ENCODE measurements around the gene NDUFB4. TPM values are rescaled to one million over a fixed set of nuclear protein-coding genes. Genes with fewer than 3 reads are reported as not detected.
"Not testable (repeated sequence)": the region's sequence is repeated elsewhere in the genome, so short reads cannot be mapped to it uniquely, and the experiment has no call there.

The NDUFB4 gene
- total RNA-seq, 1 donor from 2014 or later: 121 TPM

DNA sequence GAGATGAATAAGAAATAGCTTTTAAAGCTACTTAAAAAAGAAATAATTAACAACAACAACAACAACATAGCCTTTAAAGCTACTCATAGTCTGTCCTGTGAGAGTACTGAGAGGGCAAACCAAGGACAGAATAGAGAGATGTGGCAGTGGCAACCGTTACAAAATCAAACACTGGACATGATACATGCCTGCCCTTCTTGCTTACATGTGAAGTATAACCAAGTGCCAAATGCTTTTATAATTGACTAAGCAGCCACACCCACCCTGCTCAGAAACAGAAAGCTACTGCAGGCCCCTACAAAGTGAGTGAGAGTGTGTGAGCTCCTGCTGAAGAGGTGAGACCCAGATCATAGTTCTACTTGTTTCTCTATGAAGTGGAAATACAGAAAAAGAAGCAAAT, 38.4 kb downstream of the NDUFB4 start:
- intact Hi-C loops (cut with micrococcal nuclease): no loop called here

DNA sequence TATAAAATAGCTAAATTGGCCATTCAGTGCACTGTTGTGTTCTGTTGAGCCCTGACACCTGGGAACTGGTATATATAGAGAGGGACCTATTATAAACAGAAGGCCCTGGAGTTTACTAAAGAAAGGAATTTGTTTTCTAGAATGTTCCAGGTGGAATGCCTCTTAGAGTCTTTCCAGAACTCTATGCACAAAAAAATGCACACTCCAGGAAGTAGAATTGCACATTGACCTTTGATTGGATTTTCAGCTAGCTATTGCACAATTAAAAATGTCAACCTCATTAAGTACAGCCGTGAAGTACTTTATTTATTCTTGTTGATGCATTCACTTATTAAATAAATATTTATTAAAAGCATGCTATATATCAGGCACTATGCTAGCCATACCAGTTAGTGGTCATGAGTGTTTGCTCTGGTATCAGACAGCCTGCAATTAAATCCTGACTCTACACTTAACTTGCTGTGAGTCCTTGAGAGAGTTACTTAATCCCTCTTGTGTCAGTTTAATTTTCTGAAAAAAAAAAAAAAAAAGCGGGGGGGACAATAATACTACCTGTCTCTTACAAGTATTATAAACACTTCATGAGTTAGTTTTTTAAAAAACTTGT, 40.8 kb downstream of the NDUFB4 start:
- intact Hi-C loops (cut with micrococcal nuclease): no loop called here

DNA sequence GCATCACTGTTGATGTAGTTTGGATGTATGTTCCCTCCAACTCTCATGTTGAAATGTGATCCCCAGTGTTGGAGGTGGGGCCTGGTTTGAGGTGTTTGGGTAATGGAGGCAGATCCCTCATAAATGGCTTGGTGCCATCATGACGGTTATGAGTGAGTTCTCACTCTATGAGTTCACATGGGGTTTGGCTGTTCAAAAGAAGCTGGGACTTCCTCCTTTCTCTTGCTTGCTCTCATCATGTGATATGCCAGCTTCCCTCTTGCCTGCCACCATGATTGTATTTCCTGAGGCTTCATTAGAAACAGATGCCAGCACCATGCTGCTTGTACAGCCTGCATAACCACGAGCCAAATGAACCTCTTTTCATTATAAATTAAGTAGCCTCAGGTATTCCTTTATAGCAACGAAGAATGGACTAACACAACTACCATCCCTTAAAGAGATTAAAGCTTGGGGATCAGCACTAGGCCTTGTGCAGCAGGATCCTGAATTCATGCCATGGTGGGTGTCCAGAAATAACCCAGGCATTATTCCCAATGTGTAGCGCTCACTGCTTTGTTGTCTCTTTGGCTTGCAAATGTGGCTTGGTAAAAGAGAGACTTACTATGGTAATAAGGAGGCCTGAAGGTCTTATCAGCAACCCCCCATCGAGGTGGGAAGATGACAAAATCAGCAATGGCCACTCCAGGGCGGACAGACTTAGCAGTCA, 41.9 kb downstream of the NDUFB4 start:
- intact Hi-C loops (cut with micrococcal nuclease): no loop called here

DNA sequence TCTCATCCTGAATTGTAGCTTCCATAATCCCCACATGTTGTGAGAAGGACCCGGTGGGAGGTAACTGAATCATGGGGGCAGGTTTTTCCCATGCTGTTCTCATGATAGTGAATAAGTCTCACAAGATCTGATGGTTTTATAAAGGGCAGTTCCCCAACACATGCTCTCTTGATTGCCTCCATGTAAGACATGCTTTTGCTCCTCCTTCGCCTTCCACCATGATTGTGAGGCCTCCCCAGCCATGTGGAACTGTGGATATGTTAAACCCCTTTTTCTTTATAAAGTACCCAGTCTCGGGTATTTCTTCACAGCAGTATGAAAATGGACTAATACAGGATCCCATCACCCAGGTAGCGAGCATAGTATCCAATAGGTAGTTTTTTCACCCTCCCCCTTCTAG, 42.7 kb downstream of the NDUFB4 start:
- intact Hi-C loops (cut with micrococcal nuclease): not testable (repeated sequence)

DNA sequence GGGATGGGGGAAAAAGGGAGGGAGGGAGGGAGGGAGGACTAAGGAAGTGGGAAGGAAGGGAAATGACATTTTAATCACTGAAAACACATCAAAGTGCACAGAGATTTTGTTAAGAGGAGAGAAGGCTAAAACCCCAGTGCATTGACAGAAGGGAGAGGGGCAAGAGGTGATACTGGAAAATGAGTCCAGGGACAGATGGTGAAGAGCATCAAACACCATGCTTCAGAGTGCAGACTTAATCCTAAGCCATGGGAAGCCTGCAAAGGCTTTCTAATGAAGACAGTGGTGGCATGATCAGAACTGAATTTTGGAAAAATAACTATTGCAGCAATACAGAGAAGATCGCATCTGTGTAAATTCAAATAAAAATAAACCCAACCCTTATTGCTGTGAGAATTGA, 44.1 kb downstream of the NDUFB4 start:
- intact Hi-C loops (cut with micrococcal nuclease): no loop called here

DNA sequence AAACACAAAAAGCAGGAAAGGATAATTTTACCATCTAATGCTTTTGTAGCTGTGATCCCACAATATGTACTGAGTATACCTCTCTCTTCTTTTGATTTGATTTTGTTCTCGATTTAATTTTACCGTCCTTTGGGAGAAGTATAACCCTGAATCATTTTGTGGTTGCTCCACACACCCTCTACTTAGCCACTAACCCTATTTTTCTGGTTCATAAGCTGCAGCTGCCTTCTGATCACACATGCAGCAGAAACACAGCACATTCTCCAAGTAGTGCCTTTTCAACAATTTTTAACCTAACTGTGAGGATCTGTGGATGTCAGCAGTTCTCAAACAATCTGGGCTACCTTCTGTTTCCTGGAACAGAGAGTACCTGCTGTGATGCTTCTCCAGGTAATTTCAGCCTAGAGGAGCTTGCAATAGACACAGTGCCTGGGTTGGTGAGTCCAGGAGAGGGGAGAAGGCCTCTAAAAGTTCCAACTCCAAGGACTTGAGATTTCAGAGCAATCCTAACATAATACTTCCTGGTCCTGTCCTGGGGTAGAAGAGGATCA, 45.6 kb downstream of the NDUFB4 start:
- intact Hi-C loops (cut with micrococcal nuclease): no loop called here

DNA sequence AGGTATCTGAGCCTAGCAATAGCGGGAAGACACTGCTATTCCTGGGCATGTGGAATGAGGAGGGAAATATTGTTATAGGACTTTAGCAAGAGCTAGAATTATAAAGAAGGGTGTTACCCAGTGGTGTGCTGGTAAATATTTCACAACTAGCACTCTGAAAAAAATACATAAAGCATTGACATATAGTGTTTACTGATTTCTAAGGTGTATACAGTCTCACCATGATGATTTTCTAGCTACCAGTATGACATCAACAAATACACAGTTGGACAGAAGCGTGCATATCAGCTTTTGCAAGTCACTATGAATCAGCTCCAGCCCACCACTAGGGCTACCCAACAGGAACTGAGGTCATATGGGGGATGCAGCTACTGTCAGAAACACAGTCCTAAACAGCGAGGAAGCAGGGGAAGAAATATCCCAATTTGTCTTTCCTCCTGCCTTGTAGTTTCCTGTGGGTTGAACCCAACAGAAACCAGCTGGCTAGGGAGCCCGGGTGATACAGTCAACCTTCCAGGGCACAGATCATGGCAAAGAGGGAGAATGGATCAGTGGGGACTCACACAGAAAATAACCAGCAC, 46.3 kb downstream of the NDUFB4 start:
- intact Hi-C loops (cut with micrococcal nuclease): no loop called here

DNA sequence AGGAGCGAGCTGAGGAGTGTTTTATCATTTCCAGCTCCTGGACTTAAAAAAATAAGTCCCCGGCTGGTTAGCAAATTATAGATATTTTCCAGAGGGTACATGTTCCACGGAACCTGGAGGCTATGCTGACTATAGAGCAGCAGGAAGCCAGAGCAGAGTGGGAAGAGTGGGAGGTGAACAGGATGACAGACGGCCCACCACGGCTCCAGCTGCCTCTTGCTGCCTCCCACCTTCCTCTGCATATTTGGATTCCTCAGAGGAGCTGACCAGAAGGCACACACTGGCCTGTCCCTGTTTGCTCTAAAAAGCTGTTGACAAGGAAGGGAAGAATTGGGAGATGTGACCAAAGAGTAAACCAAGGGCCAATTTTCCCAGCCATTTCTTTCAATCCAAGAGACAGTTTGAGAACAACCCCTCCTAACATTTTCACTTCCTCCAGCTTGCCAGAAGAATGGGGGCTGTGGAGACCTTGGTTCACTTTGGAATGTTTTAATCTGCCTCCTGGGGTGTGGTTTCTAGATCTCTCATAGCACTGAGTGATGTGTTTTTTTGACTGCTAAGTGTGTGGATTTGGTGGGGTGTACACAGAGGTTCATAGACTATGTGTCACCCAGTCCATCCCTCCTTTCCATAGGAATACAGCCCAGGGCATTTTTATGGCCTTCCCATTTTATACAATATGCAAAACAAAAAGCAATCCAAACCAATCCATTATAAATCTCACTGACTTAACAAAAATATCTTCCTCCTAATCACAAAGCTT, 49.1 kb downstream of the NDUFB4 start:
- intact Hi-C loops (cut with micrococcal nuclease): no loop called here

DNA sequence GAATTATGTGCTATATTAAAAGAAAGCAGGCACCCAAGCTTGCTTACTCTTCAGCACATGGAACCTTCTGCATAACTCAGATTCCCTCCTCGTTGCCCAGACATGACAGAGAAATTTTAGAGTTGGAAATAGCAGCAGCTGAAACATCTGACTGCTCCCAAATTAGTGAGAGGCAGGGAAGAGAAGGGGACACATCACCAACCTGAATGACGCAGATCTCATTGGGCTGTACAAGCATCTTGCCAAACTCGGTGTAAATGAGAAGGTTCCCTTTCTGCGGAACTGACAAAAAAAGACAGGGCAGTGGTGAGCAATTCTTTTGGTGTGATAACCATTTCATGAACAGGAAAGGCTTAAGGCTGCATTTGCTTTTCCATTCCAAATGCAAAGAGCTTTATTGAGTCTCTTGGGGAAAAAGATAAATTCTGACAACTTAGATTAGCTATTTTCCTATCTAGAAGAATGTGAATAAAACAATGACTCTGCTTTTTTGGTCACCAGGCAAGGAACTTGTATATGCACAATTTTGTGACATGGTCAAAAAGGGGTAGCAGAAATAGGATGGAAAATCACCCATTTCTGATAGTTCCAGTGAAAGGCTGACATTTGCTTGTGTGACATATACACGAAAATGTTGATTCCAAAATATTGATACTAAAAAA, 50.8 kb downstream of the NDUFB4 start:
- intact Hi-C loops (cut with micrococcal nuclease): no loop called here

DNA sequence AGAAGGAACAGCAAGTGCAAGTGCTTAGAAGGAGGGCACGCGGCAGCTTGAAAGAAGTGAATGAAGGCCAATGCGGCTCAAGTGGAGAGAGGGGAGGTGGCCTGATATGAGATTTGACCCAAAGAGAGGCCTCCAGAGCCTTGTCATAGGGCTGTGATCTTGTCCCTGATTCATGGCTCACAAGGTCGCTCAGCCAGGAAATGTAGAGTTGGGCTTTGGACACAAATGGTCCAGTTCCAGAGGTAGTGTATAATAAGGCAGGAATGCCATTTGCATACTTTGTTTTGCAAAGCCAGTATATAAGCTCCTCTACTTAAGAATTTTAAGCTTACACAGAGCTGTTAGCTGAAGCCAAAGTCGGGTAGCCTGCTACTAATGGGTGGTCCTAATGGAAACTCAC, 52.2 kb downstream of the NDUFB4 start:
- intact Hi-C loops (cut with micrococcal nuclease): no loop called here

DNA sequence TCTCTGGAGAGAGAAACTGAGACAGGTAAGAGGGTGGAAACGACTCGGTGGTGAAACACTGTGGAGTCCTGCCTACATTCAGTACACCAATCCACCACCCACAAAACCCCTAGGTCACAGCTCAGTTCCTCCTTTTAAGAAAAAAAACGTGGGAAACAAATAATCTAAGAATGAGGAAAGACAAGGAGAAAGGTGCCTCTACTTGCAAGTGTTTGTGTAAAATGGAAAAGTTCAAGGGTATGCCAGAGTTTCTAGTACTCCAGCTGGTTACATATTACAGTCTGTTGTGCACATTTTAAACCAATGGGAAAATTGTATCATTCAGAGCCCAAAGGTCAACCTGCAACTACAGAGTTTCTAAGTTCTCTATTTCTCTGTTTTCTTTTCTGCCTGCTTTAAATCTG, 53.7 kb downstream of the NDUFB4 start:
- intact Hi-C loops (cut with micrococcal nuclease): no loop called here

DNA sequence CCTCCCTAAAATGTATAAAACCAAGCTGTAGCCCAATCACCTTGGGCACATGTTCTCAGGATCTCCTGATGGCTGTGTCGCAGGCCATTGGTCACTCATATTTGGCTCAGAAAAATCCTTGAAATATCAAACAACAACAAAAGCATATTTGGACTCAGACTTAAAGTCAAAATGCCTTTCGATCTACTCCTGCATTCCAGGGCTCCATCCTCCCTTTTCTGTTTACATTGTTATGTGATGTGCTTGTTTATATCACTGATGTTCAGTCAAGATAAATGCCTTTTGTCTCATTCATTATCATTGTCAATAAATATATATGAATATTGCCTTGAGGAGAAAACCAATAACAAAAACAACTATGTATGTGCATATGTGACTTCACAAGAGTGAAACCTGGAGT, 54.2 kb downstream of the NDUFB4 start:
- intact Hi-C loops (cut with micrococcal nuclease): no loop called here

Other genes starting within 250 kb of the NDUFB4 start
- gene LRRC58, start 247.0 kb upstream of the NDUFB4 start, total RNA-seq: 22.8 and 23.4 TPM in 2 replicates
- gene FSTL1, start 145.3 kb upstream of the NDUFB4 start, total RNA-seq: 0.12 and 0.32 TPM in 2 replicates
- 0.39 and 0.61 TPM in 2 replicates for gene HGD, start 85.9 kb downstream of the NDUFB4 start, total RNA-seq
- gene RABL3, start 146.2 kb downstream of the NDUFB4 start, total RNA-seq: 18.2 and 23.5 TPM in 2 replicates
- 29.0 and 30.2 TPM in 2 replicates for gene GTF2E1, start 146.4 kb downstream of the NDUFB4 start, total RNA-seq